HG03066 (cell line): Measurements from ENCODE around the gene HOXB6.

ENCODE experiments used
- ATAC-seq: cut with Tn5 transposase; IDR thresholded peaks from one replicate; pipeline ENCODE4 v1.9.1; 2021; ENCODE audit warnings: low read depth; ENCODE audit not compliant: unreplicated experiment

The HOXB6 gene

GRCh38 chr17:48624118-48624517 is 19.3 kb upstream of the HOXB6 start:
- no peak for ATAC-seq

- no peak for ATAC-seq
Observed at GRCh38 chr17:48623583-48623982, 18.8 kb upstream of the HOXB6 start.

- ATAC-seq, result no peak
Observed at GRCh38 chr17:48622857-48623256, 18.1 kb upstream of the HOXB6 start.

- ATAC-seq, result no peak
Observed at GRCh38 chr17:48621410-48622392, 16.9 kb upstream of the HOXB6 start.

- no peak for ATAC-seq
Observed at GRCh38 chr17:48620461-48621139, 15.8 kb upstream of the HOXB6 start.

GRCh38 chr17:48619826-48620449 is 15.2 kb upstream of the HOXB6 start:
- no peak for ATAC-seq

GRCh38 chr17:48618256-48618896 is 13.6 kb upstream of the HOXB6 start:
- no peak for ATAC-seq

GRCh38 chr17:48617471-48618255 is 12.9 kb upstream of the HOXB6 start:
- ATAC-seq, result no peak

- no peak for ATAC-seq
Observed at GRCh38 chr17:48616717-48617470, 12.1 kb upstream of the HOXB6 start.

GRCh38 chr17:48615963-48616716 is 11.4 kb upstream of the HOXB6 start:
- no peak for ATAC-seq

- ATAC-seq, result no peak
Observed at GRCh38 chr17:48615047-48615962, 10.5 kb upstream of the HOXB6 start, which contains the start of gene HOXB8. Gene HOXB8, minus strand, starts transcription at chr17:48615292. Its CDS starts 588 bp downstream, at chr17:48614704.

GRCh38 chr17:48613862-48614694 is 9.3 kb upstream of the HOXB6 start:
- no peak for ATAC-seq

- no peak for ATAC-seq
Observed at GRCh38 chr17:48612854-48613691, 8.3 kb upstream of the HOXB6 start.

GRCh38 chr17:48612456-48612853 is 7.7 kb upstream of the HOXB6 start:
- ATAC-seq, result no peak

GRCh38 chr17:48611681-48612455 is 7.1 kb upstream of the HOXB6 start:
- no peak for ATAC-seq
